ENCODE results near the gene C1QTNF1.

DNA sequence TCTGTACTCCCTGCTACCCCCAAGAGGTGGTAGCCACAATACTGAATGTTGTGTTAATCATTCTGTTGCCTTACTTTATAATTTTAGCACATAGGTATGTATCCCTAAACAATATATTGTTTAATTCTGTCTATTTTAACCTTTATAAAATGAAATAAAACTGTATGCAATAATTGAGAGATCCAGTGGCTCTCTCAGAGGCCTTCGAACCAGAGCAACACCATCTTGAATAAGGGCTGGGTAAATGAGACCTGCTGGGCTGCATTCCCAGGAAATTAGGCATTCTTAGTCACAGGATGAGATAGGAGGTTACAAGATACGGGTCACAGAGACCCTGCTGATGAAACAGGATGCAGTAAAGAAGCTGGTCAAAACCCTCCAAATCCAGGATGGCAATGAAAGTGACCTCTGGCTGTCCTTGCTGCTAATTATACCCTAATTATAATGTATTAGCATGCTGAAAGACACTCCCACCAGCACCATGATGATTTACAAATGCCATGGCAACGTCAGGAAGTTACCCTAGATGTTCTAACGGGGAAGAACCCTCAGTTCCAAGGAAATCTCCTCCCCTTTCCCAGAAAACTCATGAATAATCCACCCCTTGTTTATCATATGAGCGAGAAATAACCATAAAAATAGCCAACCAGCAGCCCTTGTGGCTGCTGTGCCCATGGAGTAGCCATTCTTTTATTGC lies 12.4 kb upstream of the C1QTNF1 start:
- TF ChIP-seq SNAI2 (CRISPR knock-in tag; IDR thresholded peaks at IDR 0.05) (peak; percentile 71; the same call in 1 of the 2 replicates), ZC3H10 (CRISPR knock-in tag; IDR thresholded peaks at IDR 0.05) (no peak), CSDC2 (CRISPR knock-in tag; IDR thresholded peaks at IDR 0.05) (no peak), OSR1 (CRISPR knock-in tag; IDR thresholded peaks at IDR 0.05) (peak; percentile 76; the same call in 1 of the 2 replicates)
- TF ChIP-seq, protein P1, sequence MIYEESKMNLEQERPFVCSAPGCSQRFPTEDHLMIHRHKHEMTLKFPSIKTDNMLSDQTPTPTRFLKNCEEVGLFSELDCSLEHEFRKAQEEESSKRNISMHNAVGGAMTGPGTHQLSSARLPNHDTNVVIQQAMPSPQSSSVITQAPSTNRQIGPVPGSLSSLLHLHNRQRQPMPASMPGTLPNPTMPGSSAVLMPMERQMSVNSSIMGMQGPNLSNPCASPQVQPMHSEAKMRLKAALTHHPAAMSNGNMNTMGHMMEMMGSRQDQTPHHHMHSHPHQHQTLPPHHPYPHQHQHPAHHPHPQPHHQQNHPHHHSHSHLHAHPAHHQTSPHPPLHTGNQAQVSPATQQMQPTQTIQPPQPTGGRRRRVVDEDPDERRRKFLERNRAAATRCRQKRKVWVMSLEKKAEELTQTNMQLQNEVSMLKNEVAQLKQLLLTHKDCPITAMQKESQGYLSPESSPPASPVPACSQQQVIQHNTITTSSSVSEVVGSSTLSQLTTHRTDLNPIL (CRISPR knock-in tag; IDR thresholded peaks at IDR 0.05; ENCODE audit: low read depth), result no peak

All from SK-N-SH treated with all-trans-retinoic acid at 6 μM for 48 hours (cell line).